Neural progenitor cell (in vitro differentiated cells): ENCODE measurements around the gene CHPF. TPM values are rescaled to one million over a fixed set of nuclear protein-coding genes. Genes with fewer than 3 reads are reported as not detected.
A peak's percentile ranks its signal among the peaks of the same experiment; 100 is the strongest.

Experiments used
- DNase-seq: peaks from one replicate; pipeline ENCODE4 v3.0.0-alpha.2; 2016; ENCODE audit warnings: low spot score
- H2AFZ ChIP-seq: fragments of 200-600 bp; sonication (generic); replicated peaks from 2 replicates; pipeline ENCODE4 v1.6.1; 2016; ENCODE audit warnings: antibody characterized with exemption
- H3F3A ChIP-seq: fragments of 200-600 bp; sonication (generic); 2 replicates; pipeline ENCODE4 v1.6.1; 2016; ENCODE audit warnings: antibody characterized with exemption, low read depth
- H3K27ac ChIP-seq: fragments of 200-600 bp; sonication (generic); 2 replicates; pipeline ENCODE4 v1.5.1; 2016; ENCODE audit warnings: mild to moderate bottlenecking
- H3K27me3 ChIP-seq: fragments of 200-600 bp; sonication (generic); 2 replicates; pipeline ENCODE4 v1.6.1; 2016; ENCODE audit warnings: mild to moderate bottlenecking, moderate library complexity
- H3K36me3 ChIP-seq: fragments of 200-600 bp; sonication (generic); 2 replicates; pipeline ENCODE4 v1.5.1; 2016
- H3K4me1 ChIP-seq: fragments of 200-600 bp; sonication (generic); 2 replicates; pipeline ENCODE4 v1.6.1; 2016; ENCODE audit warnings: mixed run types
- H3K4me2 ChIP-seq: fragments of 200-600 bp; sonication (generic); 2 replicates; pipeline ENCODE4 v1.6.1; 2016
- H3K4me3 ChIP-seq: fragments of 200-600 bp; sonication (generic); 2 replicates; pipeline ENCODE4 v1.5.1; 2016
- H3K79me2 ChIP-seq: fragments of 200-600 bp; sonication (generic); 2 replicates; pipeline ENCODE4 v1.6.1; 2016; ENCODE audit warnings: low read depth
- H3K9ac ChIP-seq: fragments of 200-600 bp; sonication (generic); 2 replicates; pipeline ENCODE4 v1.6.1; 2016
- H3K9me3 ChIP-seq: fragments of 200-600 bp; sonication (generic); 2 replicates; pipeline ENCODE4 v1.5.1; 2016; ENCODE audit warnings: low read depth
- H4K20me1 ChIP-seq: fragments of 200-600 bp; sonication (generic); 2 replicates; pipeline ENCODE4 v1.6.1; 2016; ENCODE audit warnings: low read depth
- H3K27ac Mint-ChIP-seq: 3 replicates; pipeline ENCODE4 v1.8.0; 2021; ENCODE audit warnings: mixed read lengths
- H3K27me3 Mint-ChIP-seq: 2 replicates; pipeline ENCODE4 v1.8.0; 2022; ENCODE audit warnings: low read depth, mild to moderate bottlenecking, inconsistent platforms, moderate library complexity, mixed read lengths; ENCODE audit not compliant: insufficient read depth
- H3K36me3 Mint-ChIP-seq: 3 replicates; pipeline ENCODE4 v1.8.0; 2021; ENCODE audit warnings: mixed read lengths
- H3K4me1 Mint-ChIP-seq: 3 replicates; pipeline ENCODE4 v1.8.0; 2021; ENCODE audit warnings: mixed read lengths
- H3K4me3 Mint-ChIP-seq: 3 replicates; pipeline ENCODE4 v1.8.0; 2021; ENCODE audit warnings: mild to moderate bottlenecking, moderate library complexity, mixed read lengths
- H3K9me3 Mint-ChIP-seq: 3 replicates; pipeline ENCODE4 v1.8.0; 2020; ENCODE audit warnings: mixed read lengths
- EZH2 ChIP-seq: fragments of 200-600 bp; sonication (generic); IDR thresholded peaks from 2 replicates; pipeline ENCODE4 v1.6.1; 2017; ENCODE audit warnings: antibody characterized with exemption, mild to moderate bottlenecking, moderate library complexity
- EZH2phosphoT487 ChIP-seq: fragments of 200-600 bp; sonication (generic); IDR thresholded peaks from 2 replicates; pipeline ENCODE4 v1.6.1; 2017; ENCODE audit warnings: antibody characterized with exemption
- total RNA-seq: library from RNA; depleted of rRNA; stranded (reverse); fragments of >200 nt; gene quantifications from 2 replicates; pipeline ENCODE4 v1.2.3, GENCODE V29; 2015; ENCODE audit warnings: low replicate concordance
- TF ChIP-seq, protein P1 (sequence below): fragments of 200-600 bp; sonication (generic); IDR thresholded peaks from 2 replicates; pipeline ENCODE4 v1.5.1; 2017; ENCODE audit warnings: antibody characterized with exemption, mild to moderate bottlenecking

Gene CHPF
- total RNA-seq, 1 donor from 2014 or later: 6.7 TPM

GRCh38 chr2:219530048-219530963 is 13.3 kb downstream of the CHPF start:
- Mint-ChIP-seq H3K4me1 (peaks cover 46% of the 10 kb centered on the region), H3K27ac (peak overlapping the region; percentile 92), H3K27me3 (peaks cover 19% of the 10 kb centered on the region), H3K9me3 (peaks cover 2% of the 10 kb centered on the region), H3K4me3 (peak overlapping the region; percentile 17), H3K36me3 (no peaks in the 10 kb centered on the region)
- no peak for TF ChIP-seq EZH2phosphoT487
- TF ChIP-seq, protein P1, sequence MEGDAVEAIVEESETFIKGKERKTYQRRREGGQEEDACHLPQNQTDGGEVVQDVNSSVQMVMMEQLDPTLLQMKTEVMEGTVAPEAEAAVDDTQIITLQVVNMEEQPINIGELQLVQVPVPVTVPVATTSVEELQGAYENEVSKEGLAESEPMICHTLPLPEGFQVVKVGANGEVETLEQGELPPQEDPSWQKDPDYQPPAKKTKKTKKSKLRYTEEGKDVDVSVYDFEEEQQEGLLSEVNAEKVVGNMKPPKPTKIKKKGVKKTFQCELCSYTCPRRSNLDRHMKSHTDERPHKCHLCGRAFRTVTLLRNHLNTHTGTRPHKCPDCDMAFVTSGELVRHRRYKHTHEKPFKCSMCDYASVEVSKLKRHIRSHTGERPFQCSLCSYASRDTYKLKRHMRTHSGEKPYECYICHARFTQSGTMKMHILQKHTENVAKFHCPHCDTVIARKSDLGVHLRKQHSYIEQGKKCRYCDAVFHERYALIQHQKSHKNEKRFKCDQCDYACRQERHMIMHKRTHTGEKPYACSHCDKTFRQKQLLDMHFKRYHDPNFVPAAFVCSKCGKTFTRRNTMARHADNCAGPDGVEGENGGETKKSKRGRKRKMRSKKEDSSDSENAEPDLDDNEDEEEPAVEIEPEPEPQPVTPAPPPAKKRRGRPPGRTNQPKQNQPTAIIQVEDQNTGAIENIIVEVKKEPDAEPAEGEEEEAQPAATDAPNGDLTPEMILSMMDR: peak; percentile 96
- H2AFZ ChIP-seq: no peak overlapping the region
- no peaks in the 10 kb centered on the region for H3K36me3 ChIP-seq
- no peaks in the 10 kb centered on the region for H3K79me2 ChIP-seq
- DNase-seq: peak; percentile 93
- peaks cover 17% of the 10 kb centered on the region for H3F3A ChIP-seq
- H3K9me3 ChIP-seq: no peaks in the 10 kb centered on the region
- H3K27ac ChIP-seq: no peak overlapping the region
- H3K4me2 ChIP-seq: peak overlapping the region; percentile 69
- H3K4me1 ChIP-seq: peaks cover 30% of the 10 kb centered on the region
- H3K4me3 ChIP-seq: peak overlapping the region; percentile 26
- peaks cover 14% of the 10 kb centered on the region for H4K20me1 ChIP-seq
- peaks cover 33% of the 10 kb centered on the region for H3K27me3 ChIP-seq
- H3K9ac ChIP-seq: no peak overlapping the region

DNA sequence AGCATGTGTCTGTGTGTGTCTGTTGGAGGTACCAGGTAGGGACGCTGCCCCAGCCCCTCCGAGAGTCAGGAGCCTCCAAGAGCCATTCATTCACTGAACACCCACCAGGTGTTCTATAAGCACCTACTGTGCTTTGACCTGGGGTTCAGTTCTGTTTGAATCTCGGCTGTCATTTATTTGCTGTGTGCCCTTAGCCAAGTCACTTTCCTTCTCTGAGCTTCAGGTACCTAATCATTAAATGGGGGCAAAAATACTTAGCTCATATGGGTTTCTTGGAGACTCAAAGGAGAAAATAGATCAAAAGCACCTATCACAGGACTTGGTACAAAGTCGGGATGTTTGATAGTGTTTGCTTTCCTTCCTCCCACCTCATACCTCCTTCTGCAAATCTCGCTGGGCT is 16.1 kb downstream of the CHPF start:
- H3K79me2 ChIP-seq: no peaks in the 10 kb centered on the region
- H3K4me1 ChIP-seq: peaks cover 48% of the 10 kb centered on the region
- peak overlapping the region; percentile 67 for H3K4me2 ChIP-seq
- no peak overlapping the region for H3K4me3 ChIP-seq
- DNase-seq: no peak
- Mint-ChIP-seq H3K27me3 (peaks cover 31% of the 10 kb centered on the region), H3K4me3 (peak overlapping the region; percentile 77), H3K27ac (peak overlapping the region; percentile 79), H3K36me3 (no peaks in the 10 kb centered on the region), H3K4me1 (peaks cover 59% of the 10 kb centered on the region), H3K9me3 (peaks cover 2% of the 10 kb centered on the region)
- H3K9me3 ChIP-seq: no peaks in the 10 kb centered on the region
- no peak overlapping the region for H2AFZ ChIP-seq
- H3K27me3 ChIP-seq: peaks cover 53% of the 10 kb centered on the region
- no peak overlapping the region for H3K9ac ChIP-seq
- H3F3A ChIP-seq: peaks cover 43% of the 10 kb centered on the region
- H3K36me3 ChIP-seq: no peaks in the 10 kb centered on the region
- peaks cover 15% of the 10 kb centered on the region for H4K20me1 ChIP-seq
- H3K27ac ChIP-seq: no peak overlapping the region
- no peak for TF ChIP-seq EZH2
- TF ChIP-seq, protein P1: no peak
- no peak for TF ChIP-seq EZH2phosphoT487

DNA sequence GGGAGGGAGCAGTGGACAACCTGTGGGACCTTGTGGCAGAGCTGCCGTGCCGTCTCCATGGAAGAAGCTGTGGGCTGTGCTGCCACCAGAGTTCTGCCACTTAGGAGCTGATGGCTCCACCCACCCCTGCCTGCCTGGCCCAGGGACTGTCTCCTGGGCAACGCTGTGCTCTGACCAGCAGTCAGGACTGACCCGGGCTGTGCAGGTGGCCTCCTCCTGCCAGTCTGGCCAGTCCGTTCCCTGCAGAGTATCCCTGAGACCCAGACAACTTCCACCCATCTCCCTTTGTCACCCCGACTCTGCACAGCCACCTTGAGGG is 16.6 kb downstream of the CHPF start:
- Histone ChIP-seq H3K79me2 (no peaks in the 10 kb centered on the region), H3K4me1 (peaks cover 52% of the 10 kb centered on the region), H4K20me1 (peaks cover 15% of the 10 kb centered on the region), H2AFZ (no peak overlapping the region), H3K9me3 (no peaks in the 10 kb centered on the region), H3K27ac (no peak overlapping the region), H3F3A (peaks cover 47% of the 10 kb centered on the region), H3K4me3 (no peak overlapping the region), H3K36me3 (no peaks in the 10 kb centered on the region), H3K27me3 (peaks cover 56% of the 10 kb centered on the region), H3K9ac (no peak overlapping the region), H3K4me2 (peak overlapping the region; percentile 67)
- H3K36me3 Mint-ChIP-seq: no peaks in the 10 kb centered on the region
- peak overlapping the region; percentile 77 for H3K4me3 Mint-ChIP-seq
- no peak for DNase-seq
- H3K27me3 Mint-ChIP-seq: peaks cover 31% of the 10 kb centered on the region
- no peak for TF ChIP-seq EZH2
- TF ChIP-seq EZH2phosphoT487: no peak
- TF ChIP-seq, protein P1: no peak
- H3K9me3 Mint-ChIP-seq: peaks cover 2% of the 10 kb centered on the region
- peaks cover 61% of the 10 kb centered on the region for H3K4me1 Mint-ChIP-seq
- peak overlapping the region; percentile 79 for H3K27ac Mint-ChIP-seq
